ENCODE measurements around the gene ITGAV.

DNA sequence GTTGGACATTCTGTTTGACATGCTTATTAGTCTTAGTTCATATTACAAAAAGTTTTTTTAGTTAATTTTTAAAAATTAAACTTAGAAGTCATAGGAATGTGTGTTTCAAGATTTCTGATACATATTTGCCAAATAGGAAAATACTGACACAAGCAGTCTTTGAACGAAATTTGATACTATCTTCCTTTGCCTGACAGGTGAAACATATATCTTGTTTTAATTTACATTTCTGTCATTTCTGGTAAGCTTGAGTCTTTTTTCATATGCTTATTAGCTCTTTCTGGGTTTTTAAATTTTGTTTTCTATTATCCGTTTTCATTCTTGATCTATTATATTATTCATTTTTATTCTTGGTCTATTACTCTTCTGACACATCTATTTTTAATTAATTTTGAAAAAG is 24.5 kb downstream of the ITGAV start:
- no peak for TF ChIP-seq CTCF (conservative IDR thresholded peaks at IDR 0.05; ENCODE audit: low read depth, low read length)
- no peak for TF ChIP-seq BHLHE40 (IDR thresholded peaks at IDR 0.05; ENCODE audit: low read depth, low read length)
